ENCODE measurements around the gene AIRE. TPM values are rescaled to one million over a fixed set of nuclear protein-coding genes. Genes with fewer than 3 reads are reported as not detected.

AIRE gene
- total RNA-seq, 1 experiment from 2014 or later = 0.09 TPM

DNA sequence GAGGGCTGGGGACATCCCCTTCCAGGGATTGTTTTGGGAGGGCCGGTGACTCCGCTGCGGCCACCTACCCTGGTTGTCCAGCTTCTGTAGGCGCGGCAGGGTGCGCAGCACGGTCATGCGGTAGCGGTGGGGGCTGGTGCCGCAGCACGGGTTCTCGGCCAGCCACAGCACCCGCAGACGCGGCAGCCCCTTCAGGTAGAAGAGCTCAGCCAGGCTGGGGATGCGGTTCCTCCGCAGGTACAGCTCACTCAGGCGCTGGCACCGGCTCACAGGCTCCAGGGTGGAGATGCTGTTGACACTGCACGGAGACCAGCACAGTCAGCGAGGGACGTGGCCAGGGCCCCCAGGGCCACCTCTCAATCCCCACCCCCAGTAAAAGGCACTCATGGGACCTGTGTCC lies 47.3 kb downstream of the AIRE start (continued):
- TF ChIP-seq, protein P1, sequence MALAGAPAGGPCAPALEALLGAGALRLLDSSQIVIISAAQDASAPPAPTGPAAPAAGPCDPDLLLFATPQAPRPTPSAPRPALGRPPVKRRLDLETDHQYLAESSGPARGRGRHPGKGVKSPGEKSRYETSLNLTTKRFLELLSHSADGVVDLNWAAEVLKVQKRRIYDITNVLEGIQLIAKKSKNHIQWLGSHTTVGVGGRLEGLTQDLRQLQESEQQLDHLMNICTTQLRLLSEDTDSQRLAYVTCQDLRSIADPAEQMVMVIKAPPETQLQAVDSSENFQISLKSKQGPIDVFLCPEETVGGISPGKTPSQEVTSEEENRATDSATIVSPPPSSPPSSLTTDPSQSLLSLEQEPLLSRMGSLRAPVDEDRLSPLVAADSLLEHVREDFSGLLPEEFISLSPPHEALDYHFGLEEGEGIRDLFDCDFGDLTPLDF (CRISPR knock-in tag; IDR thresholded peaks at IDR 0.05) = no peak
- TF ChIP-seq, protein P2, sequence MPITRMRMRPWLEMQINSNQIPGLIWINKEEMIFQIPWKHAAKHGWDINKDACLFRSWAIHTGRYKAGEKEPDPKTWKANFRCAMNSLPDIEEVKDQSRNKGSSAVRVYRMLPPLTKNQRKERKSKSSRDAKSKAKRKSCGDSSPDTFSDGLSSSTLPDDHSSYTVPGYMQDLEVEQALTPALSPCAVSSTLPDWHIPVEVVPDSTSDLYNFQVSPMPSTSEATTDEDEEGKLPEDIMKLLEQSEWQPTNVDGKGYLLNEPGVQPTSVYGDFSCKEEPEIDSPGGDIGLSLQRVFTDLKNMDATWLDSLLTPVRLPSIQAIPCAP (CRISPR knock-in tag; IDR thresholded peaks at IDR 0.05) = no peak
- TF ChIP-seq, protein P3, sequence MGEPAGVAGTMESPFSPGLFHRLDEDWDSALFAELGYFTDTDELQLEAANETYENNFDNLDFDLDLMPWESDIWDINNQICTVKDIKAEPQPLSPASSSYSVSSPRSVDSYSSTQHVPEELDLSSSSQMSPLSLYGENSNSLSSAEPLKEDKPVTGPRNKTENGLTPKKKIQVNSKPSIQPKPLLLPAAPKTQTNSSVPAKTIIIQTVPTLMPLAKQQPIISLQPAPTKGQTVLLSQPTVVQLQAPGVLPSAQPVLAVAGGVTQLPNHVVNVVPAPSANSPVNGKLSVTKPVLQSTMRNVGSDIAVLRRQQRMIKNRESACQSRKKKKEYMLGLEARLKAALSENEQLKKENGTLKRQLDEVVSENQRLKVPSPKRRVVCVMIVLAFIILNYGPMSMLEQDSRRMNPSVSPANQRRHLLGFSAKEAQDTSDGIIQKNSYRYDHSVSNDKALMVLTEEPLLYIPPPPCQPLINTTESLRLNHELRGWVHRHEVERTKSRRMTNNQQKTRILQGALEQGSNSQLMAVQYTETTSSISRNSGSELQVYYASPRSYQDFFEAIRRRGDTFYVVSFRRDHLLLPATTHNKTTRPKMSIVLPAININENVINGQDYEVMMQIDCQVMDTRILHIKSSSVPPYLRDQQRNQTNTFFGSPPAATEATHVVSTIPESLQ (CRISPR knock-in tag; IDR thresholded peaks at IDR 0.05) = no peak
- no peak for TF ChIP-seq GRHL2 (CRISPR knock-in tag; IDR thresholded peaks at IDR 0.05; ENCODE audit: insufficient replicate concordance, severe bottlenecking)
- TF ChIP-seq, protein P4, sequence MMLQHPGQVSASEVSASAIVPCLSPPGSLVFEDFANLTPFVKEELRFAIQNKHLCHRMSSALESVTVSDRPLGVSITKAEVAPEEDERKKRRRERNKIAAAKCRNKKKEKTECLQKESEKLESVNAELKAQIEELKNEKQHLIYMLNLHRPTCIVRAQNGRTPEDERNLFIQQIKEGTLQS (CRISPR knock-in tag; conservative IDR thresholded peaks at IDR 0.05) = no peak
- TF ChIP-seq, protein P5, sequence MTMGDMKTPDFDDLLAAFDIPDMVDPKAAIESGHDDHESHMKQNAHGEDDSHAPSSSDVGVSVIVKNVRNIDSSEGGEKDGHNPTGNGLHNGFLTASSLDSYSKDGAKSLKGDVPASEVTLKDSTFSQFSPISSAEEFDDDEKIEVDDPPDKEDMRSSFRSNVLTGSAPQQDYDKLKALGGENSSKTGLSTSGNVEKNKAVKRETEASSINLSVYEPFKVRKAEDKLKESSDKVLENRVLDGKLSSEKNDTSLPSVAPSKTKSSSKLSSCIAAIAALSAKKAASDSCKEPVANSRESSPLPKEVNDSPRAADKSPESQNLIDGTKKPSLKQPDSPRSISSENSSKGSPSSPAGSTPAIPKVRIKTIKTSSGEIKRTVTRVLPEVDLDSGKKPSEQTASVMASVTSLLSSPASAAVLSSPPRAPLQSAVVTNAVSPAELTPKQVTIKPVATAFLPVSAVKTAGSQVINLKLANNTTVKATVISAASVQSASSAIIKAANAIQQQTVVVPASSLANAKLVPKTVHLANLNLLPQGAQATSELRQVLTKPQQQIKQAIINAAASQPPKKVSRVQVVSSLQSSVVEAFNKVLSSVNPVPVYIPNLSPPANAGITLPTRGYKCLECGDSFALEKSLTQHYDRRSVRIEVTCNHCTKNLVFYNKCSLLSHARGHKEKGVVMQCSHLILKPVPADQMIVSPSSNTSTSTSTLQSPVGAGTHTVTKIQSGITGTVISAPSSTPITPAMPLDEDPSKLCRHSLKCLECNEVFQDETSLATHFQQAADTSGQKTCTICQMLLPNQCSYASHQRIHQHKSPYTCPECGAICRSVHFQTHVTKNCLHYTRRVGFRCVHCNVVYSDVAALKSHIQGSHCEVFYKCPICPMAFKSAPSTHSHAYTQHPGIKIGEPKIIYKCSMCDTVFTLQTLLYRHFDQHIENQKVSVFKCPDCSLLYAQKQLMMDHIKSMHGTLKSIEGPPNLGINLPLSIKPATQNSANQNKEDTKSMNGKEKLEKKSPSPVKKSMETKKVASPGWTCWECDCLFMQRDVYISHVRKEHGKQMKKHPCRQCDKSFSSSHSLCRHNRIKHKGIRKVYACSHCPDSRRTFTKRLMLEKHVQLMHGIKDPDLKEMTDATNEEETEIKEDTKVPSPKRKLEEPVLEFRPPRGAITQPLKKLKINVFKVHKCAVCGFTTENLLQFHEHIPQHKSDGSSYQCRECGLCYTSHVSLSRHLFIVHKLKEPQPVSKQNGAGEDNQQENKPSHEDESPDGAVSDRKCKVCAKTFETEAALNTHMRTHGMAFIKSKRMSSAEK (CRISPR knock-in tag; IDR thresholded peaks at IDR 0.05; ENCODE audit: borderline replicate concordance) = no peak

DNA sequence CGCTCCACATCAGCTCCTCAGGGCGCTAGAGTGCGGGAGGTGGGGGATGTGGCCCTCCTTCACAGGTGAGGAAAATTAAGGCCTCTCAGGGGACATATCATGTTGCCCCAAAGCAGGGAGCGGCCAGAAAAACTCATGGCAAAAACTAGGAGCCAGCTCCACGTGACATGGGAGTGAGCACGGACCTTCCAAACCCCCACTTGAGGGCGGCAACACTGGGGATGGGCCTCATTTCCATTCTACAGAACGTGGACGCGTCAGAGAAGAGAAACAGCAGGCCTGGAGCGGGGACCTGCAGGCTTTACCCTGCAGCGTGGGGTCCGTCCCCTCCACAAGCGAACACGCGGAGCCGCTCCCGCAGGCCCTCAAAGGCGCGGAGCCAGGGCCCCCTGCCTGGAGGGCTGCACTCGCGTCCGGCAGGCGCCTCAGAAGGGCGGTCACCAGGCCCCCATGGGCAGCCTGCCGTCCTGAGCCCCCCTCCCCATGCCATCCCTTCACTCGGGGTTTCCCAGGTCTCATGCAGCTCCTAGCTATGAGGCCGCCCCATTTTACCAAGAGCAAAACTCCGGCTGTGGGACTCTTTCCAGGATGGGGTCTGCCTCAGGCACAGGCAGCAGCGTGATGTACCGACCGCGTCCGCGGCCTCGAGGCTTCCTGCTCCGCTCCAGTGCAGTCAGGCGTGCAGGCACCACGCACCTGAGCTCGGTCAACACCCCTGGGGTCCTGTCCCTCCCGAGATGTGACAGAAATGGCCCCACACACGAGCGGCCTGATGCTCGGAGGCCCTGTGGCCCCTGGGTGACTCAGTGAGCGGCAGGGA lies 48.0 kb downstream of the AIRE start:
- no peaks in the 10 kb centered on the region for H3K9me3 Mint-ChIP-seq
- H3K27ac Mint-ChIP-seq = no peak overlapping the region
- ChIA-PET POLR2A (interaction anchor here (0.5 kb wide), 1 partner anchor 53 kb away, joined by 3 read pairs; no protein-coding TSS in a partner anchor), CTCF (interaction anchor here (0.7 to 1.5 kb wide), 5 partner anchors 11 to 431 kb away, joined by 3 to 6 read pairs (median 4); no protein-coding TSS in a partner anchor)
- no peak for TF ChIP-seq NR2C2 (CRISPR knock-in tag; IDR thresholded peaks at IDR 0.05)
- TF ChIP-seq, protein P6, sequence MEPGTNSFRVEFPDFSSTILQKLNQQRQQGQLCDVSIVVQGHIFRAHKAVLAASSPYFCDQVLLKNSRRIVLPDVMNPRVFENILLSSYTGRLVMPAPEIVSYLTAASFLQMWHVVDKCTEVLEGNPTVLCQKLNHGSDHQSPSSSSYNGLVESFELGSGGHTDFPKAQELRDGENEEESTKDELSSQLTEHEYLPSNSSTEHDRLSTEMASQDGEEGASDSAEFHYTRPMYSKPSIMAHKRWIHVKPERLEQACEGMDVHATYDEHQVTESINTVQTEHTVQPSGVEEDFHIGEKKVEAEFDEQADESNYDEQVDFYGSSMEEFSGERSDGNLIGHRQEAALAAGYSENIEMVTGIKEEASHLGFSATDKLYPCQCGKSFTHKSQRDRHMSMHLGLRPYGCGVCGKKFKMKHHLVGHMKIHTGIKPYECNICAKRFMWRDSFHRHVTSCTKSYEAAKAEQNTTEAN (CRISPR knock-in tag; IDR thresholded peaks at IDR 0.05) = no peak
- no peak for TF ChIP-seq SP1 (CRISPR knock-in tag; conservative IDR thresholded peaks at IDR 0.05)
- peaks cover 6% of the 10 kb centered on the region; the same call in 1 of the 2 replicates for H3K4me1 Mint-ChIP-seq
- H3K27me3 Mint-ChIP-seq (ENCODE audit: low read depth) = no peaks in the 10 kb centered on the region
- DNase-seq (ENCODE audit: low spot score) = no peak
- ATAC-seq = no peak
- H3K4me3 Mint-ChIP-seq = no peak overlapping the region
- H3K36me3 Mint-ChIP-seq = no peaks in the 10 kb centered on the region

DNA sequence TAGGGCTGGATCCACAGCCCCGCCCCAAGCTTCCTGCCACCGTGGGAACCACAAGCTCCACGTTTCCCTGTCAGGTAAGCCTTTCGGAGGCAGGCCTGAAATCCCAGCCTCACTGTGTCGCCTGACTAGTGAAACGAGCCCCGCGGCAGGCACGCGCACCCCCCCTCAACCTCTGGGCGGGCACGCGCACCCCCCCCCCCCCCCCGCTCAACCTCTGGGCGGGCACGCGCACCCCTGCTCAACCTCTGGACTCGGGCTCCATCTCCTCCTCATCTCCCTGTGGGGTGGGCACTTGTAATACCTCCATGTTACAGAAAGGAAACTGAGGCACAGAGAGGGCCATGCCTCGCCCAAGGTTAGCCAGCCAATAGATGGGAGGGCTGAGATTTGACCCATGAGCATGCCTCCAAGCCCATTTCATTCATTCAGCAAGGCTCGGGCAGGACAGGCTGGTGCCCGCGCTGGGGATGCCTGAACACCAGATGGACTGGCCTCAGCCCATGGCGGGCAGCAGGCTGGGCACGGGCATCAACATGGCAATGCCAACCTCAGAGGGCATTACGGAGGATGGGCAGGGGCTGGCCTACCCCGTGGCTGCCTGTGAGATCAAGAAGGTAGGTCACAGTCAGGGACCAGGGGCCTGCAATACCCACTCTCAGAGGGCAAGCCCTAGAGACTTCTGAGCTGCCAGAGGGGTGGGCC lies 48.8 kb downstream of the AIRE start:
- Mint-ChIP-seq H3K4me3 (no peak overlapping the region), H3K4me1 (peaks cover 6% of the 10 kb centered on the region; the same call in 1 of the 2 replicates), H3K27ac (no peak overlapping the region), H3K36me3 (no peaks in the 10 kb centered on the region), H3K27me3 (ENCODE audit: low read depth) (no peaks in the 10 kb centered on the region), H3K9me3 (no peaks in the 10 kb centered on the region)
- ATAC-seq (no peak), DNase-seq (ENCODE audit: low spot score) (no peak)
- POLR2A ChIA-PET = no interaction called here
- CTCF ChIA-PET = interaction anchor here (0.7 to 1.4 kb wide), 3 partner anchors 12 to 430 kb away, joined by 3 to 5 read pairs (median 4); no protein-coding TSS in a partner anchor
- TF ChIP-seq OVOL2 (CRISPR knock-in tag; IDR thresholded peaks at IDR 0.05; ENCODE audit: borderline replicate concordance) (no peak), TEAD1 (CRISPR knock-in tag; IDR thresholded peaks at IDR 0.05) (no peak), ZNF232 (CRISPR knock-in tag; IDR thresholded peaks at IDR 0.05) (no peak), FOXP1 (CRISPR knock-in tag; IDR thresholded peaks at IDR 0.05; ENCODE audit: borderline replicate concordance) (no peak), FOXK1 (CRISPR knock-in tag; IDR thresholded peaks at IDR 0.05) (no peak), KAT7 (CRISPR knock-in tag; IDR thresholded peaks at IDR 0.05; ENCODE audit: borderline replicate concordance) (no peak)
- TF ChIP-seq, protein P7, sequence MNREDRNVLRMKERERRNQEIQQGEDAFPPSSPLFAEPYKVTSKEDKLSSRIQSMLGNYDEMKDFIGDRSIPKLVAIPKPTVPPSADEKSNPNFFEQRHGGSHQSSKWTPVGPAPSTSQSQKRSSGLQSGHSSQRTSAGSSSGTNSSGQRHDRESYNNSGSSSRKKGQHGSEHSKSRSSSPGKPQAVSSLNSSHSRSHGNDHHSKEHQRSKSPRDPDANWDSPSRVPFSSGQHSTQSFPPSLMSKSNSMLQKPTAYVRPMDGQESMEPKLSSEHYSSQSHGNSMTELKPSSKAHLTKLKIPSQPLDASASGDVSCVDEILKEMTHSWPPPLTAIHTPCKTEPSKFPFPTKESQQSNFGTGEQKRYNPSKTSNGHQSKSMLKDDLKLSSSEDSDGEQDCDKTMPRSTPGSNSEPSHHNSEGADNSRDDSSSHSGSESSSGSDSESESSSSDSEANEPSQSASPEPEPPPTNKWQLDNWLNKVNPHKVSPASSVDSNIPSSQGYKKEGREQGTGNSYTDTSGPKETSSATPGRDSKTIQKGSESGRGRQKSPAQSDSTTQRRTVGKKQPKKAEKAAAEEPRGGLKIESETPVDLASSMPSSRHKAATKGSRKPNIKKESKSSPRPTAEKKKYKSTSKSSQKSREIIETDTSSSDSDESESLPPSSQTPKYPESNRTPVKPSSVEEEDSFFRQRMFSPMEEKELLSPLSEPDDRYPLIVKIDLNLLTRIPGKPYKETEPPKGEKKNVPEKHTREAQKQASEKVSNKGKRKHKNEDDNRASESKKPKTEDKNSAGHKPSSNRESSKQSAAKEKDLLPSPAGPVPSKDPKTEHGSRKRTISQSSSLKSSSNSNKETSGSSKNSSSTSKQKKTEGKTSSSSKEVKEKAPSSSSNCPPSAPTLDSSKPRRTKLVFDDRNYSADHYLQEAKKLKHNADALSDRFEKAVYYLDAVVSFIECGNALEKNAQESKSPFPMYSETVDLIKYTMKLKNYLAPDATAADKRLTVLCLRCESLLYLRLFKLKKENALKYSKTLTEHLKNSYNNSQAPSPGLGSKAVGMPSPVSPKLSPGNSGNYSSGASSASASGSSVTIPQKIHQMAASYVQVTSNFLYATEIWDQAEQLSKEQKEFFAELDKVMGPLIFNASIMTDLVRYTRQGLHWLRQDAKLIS (CRISPR knock-in tag; IDR thresholded peaks at IDR 0.05; ENCODE audit: borderline replicate concordance) = no peak
